HG02840 (cell line): ENCODE measurements around the gene RHOJ.

ENCODE experiments used
- ATAC-seq: cut with Tn5 transposase; IDR thresholded peaks from one replicate; pipeline ENCODE4 v1.9.1; 2021; ENCODE audit warnings: mild to moderate bottlenecking, moderate library complexity, moderate number of reproducible peaks; ENCODE audit not compliant: unreplicated experiment, low FRiP score

RHOJ gene

GRCh38 chr14:63205044-63205575, 867 bp downstream of the RHOJ start:
- ATAC-seq, result no peak

GRCh38 chr14:63205866-63206265, 1.6 kb downstream of the RHOJ start:
- no peak for ATAC-seq

- no peak for ATAC-seq
Observed at GRCh38 chr14:63209160-63209559, 4.9 kb downstream of the RHOJ start.

- no peak for ATAC-seq
Observed at GRCh38 chr14:63210812-63211211, 6.6 kb downstream of the RHOJ start.

- no peak for ATAC-seq
Observed at GRCh38 chr14:63212209-63212608, 8.0 kb downstream of the RHOJ start.

- ATAC-seq, result no peak
Observed at GRCh38 chr14:63212776-63213500, 8.7 kb downstream of the RHOJ start.

- ATAC-seq, result no peak
Observed at GRCh38 chr14:63214417-63215196, 10.4 kb downstream of the RHOJ start.

GRCh38 chr14:63220526-63220925, 16.3 kb downstream of the RHOJ start:
- ATAC-seq, result no peak

- ATAC-seq, result no peak
Observed at GRCh38 chr14:63223596-63223995, 19.4 kb downstream of the RHOJ start.

GRCh38 chr14:63224196-63224595, 20.0 kb downstream of the RHOJ start:
- no peak for ATAC-seq

- ATAC-seq, result no peak
Observed at GRCh38 chr14:63228217-63228616, 24.0 kb downstream of the RHOJ start.

- ATAC-seq, result no peak
Observed at GRCh38 chr14:63229330-63230059, 25.3 kb downstream of the RHOJ start.

GRCh38 chr14:63231766-63232165, 27.5 kb downstream of the RHOJ start:
- ATAC-seq, result no peak

- no peak for ATAC-seq
Observed at GRCh38 chr14:63237791-63238190, 33.5 kb downstream of the RHOJ start.

GRCh38 chr14:63240221-63240620, 36.0 kb downstream of the RHOJ start:
- ATAC-seq, result no peak

GRCh38 chr14:63241096-63241495, 36.9 kb downstream of the RHOJ start:
- no peak for ATAC-seq

GRCh38 chr14:63243646-63244045, 39.4 kb downstream of the RHOJ start:
- no peak for ATAC-seq

GRCh38 chr14:63245893-63246292, 41.6 kb downstream of the RHOJ start:
- ATAC-seq, result no peak

- no peak for ATAC-seq
Observed at GRCh38 chr14:63248211-63248610, 44.0 kb downstream of the RHOJ start.

GRCh38 chr14:63249092-63249491, 44.8 kb downstream of the RHOJ start:
- ATAC-seq, result no peak

- no peak for ATAC-seq
Observed at GRCh38 chr14:63257299-63257698, 53.1 kb downstream of the RHOJ start.
